ENCODE results near the gene KRTAP29-1. TPM values are rescaled to one million over a fixed set of nuclear protein-coding genes. Genes with fewer than 3 reads are reported as not detected.
A peak's percentile ranks its signal among the peaks of the same experiment; 100 is the strongest.
"Not testable (repeated sequence)": the region's sequence is repeated elsewhere in the genome, so short reads cannot be mapped to it uniquely, and the experiment has no call there.

The KRTAP29-1 gene, protein sequence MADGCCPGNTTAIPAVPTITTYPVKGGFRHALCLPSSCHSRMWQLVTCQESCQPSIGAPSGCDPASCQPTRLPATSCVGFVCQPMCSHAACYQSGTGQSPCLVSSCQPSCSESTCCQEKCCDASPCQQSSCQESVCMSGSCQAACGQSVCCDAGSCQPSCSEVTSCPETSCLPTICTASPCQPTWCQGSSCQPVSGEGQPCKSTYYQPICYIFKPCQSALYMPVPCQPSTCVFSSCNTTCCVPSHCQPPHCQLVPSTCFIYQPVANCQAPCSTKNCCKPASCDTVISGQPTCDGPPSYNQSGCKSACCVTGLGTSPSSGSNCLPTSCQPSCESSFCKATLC
- not detected for polyA plus RNA-seq (ENCODE audit: insufficient read length)
- long read RNA-seq, donor 1: 0 reads
- long read RNA-seq, donor 2: 0 reads
- long read RNA-seq, donor 3: 0 reads
- long read RNA-seq, donor 4: 0 reads
- long read RNA-seq, donor 5: 0 reads
- long read RNA-seq, donor 6: 0 reads
- long read RNA-seq, donor 7: 0 reads
- long read RNA-seq, donor 8: 0 reads

DNA sequence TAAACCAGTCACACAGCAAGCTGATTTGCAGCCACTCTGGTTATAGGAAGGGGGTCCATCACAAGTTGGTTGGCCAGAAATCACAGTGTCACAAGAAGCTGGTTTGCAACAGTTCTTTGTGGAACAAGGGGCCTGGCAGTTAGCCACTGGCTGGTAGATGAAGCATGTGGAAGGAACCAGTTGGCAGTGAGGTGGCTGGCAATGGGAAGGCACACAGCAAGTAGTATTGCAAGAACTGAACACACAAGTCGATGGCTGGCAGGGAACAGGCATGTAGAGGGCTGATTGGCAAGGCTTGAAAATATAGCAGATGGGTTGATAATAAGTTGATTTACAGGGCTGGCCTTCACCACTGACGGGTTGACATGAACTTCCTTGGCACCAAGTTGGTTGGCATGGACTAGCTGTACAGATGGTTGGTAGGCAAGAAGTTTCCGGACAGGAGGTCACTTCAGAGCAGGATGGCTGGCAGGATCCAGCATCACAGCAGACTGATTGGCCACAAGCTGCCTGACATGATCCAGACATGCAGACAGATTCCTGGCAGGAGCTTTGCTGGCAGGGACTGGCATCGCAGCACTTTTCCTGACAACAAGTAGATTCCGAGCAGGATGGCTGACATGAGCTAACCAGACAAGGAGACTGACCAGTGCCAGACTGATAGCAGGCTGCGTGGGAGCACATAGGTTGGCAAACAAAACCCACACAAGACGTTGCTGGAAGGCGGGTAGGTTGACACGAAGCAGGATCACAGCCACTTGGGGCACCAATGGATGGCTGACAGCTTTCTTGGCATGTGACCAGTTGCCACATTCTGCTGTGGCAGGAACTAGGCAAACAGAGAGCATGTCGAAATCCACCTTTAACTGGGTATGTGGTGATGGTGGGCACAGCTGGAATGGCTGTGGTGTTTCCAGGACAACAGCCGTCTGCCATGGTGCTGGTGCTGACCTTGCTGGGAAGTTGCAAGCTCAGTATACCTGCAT, at the start of gene KRTAP29-1:
Gene KRTAP29-1, minus strand, starts transcription at position 936 of the 986 bp plus-strand sequence. Its CDS starts 0 bp downstream, at position 936.
- no peak for DNase-seq

DNA sequence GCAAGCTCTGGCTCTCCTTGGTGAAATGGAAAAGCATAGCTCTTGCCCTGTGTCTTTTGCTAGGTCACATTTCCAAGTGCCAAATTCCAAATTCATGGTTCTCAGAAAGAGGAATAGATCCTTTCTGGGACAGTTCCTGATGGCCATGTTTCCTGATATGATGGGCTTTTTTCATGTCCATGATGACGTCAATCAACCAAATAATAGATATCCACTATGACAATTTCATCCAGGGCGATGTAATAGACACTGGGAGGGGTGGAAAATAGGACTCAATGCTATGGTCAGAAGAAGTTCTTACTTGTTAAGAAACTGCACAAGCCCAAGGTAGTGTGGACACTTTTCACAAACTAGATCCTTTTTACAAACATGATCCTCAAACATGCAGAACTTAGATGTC, 48.5 kb upstream of the KRTAP29-1 start:
- DNase-seq: no peak

DNA sequence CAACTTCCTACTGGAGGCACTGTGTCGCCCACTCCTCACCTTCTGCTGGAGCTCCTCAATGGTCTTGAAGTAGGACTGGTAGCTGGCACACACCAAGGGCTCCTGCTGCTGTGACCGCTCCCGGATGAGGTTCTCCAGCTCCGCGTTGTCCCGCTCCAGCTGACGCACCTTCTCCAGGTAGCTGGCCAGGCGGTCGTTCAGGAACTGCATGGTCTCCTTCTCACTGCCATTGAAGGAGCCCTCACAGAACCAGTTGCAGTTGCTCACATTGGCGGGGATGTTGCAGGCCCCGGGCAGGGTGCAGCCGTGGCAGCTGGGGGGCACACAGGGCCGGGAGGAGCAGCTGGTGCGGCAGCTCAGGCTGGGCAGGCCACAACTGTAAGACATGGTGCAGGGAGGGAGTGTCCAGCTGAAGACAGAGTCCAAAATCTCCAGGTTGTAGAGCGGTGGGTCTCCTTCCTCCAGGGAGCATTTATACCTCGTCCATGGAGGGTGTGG, 47.8 kb upstream of the KRTAP29-1 start, which contains the start of gene KRT33A:
Gene KRT33A, minus strand, starts transcription at position 448 of the 498 bp plus-strand sequence. Its CDS starts 61 bp downstream, at position 387.
- DNase-seq: not testable (repeated sequence)

DNA sequence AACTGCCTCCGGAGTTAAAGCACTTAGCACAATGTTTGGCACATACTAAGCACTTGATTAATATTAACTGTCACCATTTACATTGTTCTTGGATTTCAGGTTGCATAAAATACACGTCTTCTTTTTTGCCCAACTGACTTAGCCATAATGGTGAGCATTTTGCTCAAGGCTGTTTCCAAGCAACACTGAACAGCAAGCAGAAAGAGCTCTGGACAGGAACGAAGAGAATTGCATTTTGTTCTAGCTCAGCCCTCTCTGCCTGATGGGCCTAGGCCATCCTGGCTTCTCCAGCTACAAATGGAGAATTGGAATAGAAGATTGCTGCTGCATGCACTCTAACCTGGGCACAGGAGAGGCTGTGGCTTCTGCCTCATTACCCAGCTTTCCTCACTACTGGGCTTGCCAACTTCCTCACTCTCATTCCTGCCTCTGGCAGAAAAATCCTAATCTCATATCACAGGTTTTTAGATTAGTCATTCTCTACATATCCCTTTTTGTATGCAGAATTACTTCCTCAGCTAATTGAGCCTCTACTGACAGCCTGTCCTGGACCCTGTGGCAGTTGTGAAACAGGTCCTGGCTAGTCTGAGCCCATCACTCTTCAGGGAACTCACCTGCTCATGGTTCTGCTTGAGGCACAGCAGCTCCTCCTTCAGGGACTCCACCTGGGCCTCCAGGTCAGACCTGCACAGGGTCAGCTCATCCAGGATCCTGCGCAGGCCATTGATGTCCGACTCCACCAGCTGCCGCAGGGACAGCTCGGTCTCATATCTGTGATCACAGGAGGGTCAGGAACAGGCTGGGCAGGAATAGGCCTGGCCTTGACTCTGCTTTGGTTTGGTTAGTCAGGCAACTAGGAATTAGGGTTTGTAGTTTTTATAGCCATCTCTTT, 45.5 kb upstream of the KRTAP29-1 start:
- no peak for DNase-seq

DNA sequence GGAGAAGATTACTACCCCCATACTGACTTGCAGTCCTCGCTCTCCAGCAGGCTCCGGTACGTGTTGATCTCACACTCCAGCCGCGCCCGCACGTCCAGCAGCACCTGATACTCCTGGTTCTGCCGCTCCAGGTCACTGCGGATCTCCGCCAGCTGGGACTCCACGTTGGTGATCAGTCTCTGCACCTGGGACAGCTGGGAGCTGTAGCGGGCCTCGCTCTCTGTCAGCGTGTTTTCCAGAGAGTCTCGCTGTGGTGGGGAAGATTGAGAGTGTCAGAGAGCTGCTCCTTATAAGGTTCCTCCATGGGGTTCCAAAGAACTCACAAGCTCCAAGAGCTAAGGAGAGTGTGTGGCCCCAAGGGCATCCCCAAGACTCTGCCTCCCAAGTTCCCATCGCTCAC, 43.8 kb upstream of the KRTAP29-1 start:
- not testable (repeated sequence) for DNase-seq

DNA sequence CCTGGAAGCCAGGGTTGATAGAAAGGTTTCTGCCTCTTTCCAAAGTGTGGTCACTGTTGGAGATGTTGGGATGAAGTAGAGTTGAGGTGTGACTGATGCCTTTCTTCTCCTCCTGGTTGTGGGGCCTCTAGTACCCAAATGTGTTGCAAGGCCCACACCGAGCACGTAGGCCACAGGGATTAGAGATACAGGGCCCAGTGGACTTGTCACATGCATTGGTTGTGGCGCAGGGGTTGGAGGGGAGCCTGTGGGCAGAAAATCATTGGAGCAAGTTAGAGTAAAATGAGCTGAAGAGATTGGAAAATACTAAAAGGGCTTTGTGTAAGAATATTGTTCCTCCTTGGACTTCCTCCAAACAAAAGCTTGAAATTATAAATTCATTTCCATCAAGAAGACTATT, 43.3 kb upstream of the KRTAP29-1 start:
- DNase-seq: no peak

DNA sequence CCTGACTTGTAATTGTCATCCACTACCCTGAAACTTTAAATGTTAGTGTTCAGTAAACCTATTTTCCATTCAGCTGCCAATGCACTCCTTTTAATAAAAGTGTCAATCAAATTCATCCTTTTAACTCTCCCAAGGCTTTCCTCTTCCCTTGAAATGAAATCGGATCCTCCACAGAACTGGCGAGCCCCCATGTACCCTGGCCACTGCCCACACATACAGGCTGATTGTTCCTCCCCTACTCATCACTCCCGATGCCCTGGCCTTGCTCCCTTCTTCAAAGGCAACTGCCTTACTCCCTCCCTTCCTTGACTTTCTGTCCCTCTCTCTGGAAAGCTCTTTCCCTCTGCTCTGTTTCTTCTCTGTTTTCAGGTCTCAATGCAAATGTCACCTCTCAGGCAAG, 40.4 kb upstream of the KRTAP29-1 start:
- DNase-seq: peak; percentile 50

DNA sequence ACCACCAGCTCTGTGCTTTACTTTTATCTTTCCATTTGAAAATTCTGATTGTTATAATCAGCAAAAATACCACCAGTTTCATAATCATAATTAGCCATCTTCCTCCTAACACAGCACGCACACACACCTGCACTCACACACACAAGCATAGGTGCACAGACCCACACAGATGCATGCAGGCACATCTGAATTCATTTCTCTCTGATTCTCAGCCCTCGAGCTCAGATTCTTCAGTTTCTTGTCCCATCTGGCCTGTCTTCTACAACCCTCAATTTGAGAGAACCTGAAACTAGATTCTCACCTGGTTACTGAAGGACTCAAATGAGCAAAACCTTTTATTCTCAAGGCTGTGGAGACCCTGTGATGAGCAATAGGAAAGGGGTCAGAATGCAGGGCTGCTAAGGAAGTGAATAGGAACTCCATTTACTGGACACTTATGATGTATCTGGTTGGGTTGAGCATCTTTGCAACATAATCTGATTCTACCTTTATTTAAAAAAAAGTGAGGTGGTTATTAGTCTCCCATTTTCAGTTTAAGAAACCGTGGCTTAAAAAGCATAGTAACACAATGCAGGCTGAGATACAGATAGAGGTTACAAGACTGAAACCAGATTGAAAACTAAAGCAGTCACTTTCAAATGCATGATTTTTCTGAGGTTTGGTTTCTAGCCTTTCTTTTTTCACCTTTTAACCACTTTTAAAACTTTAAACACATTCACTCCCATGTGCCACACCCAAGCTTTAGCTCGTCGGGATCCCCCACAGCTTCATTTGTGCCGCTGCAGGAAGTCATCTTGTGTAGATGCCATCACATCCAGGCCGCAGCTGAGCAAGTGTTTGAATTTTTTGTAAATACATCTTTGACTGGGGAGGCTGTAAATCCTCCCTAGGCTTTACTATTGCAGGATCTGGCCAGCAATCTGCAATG, 38.5 kb upstream of the KRTAP29-1 start:
- DNase-seq: no peak

DNA sequence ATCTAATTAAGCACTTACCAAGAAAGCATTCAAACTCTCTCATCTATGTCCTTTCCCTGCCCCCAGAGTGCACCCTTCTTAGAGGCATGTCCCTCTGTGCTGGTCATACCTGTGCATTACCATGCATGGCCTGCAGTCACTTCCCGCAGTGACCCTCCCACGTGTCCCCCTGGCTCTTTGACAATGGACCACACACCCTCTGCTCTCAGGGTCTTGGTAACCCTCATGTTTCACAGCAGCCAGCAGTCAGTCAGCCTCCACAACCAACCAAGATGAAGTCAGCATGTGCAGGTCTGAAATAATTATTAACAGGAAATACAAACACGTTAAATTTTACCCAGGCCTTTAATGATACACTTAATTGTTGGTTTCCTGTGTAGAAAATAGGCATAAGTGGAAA, 37.8 kb upstream of the KRTAP29-1 start:
- peak; percentile 54 for DNase-seq

DNA sequence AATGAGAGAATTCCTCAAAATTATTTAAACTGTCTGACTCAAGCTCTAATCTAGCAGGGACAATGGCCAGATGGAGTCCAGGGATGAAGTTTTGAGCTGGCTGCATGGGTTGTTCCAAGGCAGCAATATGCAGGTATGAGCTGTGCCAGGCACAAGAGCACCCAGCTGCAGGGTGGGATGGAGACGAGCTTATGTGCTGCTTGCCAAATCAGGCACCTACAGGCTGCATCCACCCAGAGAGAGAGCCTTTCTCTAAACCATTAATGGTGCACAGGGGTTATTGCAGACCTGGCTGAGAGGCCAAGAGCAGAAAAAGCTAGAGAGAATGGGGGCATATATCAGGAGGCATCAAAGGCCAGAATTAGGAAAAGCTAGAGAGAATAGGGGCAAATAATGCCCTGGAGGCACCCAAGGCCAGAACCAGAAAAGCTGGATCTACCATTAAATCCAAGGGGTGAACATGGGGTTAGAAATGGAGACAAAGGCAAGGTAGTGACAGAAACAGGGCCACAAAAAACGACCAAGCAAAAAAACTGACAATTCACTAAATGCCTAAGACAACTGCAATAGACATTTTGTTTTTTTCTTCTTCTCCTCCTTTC, 37.0 kb upstream of the KRTAP29-1 start:
- DNase-seq: no peak

DNA sequence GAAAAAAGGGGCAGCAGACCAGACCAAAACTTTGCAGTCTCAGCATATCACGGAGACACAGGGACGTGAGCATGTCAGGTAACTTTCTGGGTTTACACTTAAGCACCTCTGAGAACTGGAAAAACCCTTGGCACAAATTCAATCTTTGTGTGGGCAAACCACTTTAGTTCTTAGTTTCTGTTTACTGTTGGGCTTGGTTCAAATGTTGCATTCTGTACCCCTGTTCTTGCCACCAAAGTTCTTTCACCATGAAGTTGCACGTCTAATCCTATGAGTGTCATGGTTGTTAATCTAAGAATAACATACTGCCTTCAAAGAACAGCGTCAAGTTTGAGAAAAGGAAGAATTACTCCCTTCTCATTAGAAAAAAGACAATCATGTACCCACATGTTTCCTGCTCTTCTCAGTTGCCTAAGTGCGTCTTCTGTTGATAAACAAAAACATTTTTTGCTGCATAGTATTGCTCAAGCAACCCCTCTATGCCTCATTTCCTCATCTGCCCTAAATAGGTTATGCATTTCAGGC, 36.4 kb upstream of the KRTAP29-1 start:
- DNase-seq: no peak

DNA sequence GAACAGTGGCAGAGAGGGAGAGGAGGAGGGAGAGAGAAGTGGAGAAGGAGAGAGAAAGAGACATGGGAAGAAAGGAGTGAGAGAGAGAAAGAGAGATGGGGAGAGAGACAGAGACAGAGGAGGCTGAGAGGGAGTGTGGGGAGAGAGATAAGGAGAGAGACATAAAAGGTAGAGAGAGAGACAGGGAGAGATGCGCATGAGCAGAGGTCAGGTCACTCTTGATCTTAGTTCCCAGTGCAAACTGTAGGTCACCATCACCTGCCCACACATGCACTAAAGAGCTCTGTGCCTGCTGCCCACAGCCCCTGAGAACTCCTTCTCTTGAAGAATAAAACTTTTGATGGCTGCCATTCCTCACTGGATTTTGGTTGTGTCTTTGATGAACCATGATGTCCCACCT, 33.1 kb upstream of the KRTAP29-1 start:
- no peak for DNase-seq

DNA sequence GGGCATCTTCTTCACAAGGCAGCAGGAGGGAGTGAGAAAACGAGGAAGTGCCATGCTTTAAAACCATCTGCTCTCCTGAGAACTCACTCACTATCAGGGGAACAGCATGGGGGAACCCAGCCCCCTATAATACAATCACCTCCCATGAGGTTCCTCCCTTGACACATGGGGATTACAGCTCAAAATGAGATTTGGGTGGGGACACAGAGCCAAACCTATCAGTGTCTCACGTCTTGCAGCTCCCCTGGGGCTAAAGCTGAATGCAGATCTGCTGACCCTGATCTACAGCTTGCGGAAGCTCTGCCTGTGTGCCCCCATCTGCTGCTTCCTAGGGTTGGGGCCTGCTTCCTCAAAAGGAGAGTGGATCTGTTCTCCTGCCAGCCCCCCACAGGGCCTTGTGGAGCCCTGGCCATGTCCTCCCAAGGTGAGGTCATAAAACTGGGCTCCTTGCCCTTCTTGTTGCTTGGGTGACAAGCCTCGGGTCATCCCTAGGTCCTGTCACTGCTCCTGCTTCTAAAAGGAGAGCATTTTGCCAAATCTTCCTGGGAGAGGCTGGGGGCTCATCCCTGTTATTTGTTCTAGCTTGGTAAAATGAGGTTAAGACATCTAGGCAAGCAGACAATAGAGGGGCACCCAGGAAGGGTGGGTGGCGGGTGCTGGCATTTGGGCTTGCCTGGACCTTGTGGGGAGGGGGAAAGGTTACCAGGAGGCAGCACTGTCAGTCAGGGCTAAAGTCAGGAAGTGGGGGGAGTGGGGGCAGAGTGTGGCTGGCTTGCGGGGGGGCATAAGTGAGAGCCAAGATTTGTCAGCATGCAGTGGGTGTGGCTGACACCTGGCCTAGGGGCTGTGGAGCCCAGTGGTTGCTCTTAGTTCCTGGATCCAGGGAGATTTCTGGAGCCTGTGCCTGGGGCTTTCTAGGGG, 32.0 kb upstream of the KRTAP29-1 start:
- no peak for DNase-seq

DNA sequence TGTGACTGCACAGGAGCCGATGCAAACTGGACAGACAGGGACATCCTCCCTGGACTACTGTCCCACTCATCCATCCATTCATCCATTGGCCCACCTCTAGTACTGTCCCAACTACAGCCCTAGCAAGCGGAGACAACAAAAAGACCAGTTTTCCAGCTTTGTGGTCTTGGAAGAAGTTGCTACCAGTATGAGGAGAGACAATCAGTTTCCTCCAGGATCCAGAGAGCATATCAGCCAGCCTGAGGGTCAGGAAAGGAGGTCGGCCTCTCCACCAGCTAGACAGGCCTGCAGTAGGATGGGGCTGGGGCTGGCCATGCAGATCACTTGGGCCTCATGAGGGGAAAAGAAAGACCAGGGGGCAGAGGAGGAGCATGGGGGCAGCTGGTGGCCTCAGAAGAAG, 31.2 kb upstream of the KRTAP29-1 start:
- DNase-seq: no peak

DNA sequence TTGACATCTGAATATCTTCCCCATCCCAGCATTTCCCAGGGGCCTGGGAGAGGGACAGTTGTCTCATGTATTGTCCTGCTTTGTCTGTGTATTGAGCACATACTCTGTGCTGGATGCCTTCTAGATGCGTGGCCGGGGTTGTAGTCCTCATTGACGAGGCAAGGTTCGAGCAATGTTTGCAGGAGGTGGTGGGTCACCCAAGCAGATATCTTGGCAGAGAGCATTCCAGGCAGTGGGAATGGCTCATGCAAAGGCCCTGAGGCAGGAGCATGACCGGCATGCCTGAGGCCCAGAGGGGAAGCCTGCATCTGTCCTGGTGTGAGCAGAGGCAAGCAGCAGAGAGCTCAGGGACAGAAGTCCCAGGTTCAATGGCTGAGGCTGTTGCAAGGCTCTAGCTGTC, 30.4 kb upstream of the KRTAP29-1 start:
- no peak for DNase-seq

DNA sequence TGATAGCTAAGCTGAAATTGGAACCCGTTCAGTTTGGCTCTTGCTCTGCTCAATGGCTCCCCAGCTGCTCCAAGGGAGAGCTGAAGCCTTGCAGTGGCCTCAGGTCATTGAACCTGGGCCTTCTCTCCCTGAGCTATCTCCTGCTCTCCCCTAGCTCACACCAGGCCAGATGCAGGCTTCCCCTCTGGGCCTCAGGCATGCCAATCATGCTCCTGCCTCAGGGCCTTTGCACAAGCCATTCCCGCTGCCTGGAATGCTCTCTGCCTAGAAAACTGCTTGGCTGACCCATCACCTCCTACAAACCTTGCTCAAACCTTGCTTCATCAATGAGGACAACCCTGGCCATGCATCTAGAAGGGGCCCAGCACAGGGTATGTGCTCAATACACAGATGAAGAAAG, 29.6 kb upstream of the KRTAP29-1 start:
- DNase-seq: no peak

DNA sequence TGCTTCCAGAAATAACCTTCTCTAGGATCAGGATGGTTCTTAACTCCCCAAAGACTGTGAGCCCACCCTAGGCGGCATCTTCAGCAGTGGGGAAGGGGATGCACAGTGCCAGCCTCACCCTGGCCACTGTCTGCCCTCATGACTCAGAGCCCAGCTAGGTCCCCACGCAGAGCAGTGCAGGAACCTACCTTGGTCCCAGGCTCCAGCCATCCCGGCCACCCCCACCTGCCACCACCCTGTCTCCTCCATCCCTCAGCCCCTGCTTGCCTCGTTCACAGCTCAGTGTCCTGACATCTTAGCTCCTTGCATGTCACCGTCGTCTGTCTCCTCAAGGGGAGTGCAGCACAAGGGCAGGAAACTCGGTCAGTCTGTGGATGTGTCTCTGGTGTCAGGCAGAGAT, 29.0 kb upstream of the KRTAP29-1 start:
- DNase-seq: no peak

DNA sequence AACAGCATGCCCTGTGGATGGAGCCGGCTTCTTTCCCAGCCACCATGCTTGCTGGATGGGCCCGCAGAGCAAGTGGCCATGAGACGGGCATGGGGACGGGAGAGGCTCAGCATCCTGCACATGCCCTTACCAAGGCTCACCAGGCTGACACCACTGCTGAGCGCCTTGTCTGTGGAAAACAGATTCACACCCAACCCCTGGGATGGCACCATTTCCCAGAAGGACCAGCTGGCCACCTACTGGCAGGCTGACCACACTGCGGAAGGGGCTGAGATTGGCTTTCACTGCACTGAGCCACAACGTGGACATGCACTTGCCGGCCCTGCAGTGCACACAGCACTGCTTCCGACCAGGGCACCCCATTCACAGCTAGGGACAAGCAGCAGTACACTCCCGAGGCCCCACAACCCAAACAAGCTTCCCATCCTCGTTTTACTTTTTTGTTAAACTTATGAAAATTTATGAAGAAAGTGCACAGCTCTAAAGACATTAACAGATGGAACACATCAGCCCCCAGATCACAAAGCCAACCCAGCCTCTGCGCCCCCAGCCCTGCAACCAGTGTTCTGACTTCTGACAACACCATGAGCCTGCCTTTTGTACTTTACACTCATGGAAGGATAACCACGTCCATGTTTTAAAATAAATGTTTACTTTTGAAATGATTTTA, 26.8 kb upstream of the KRTAP29-1 start:
- no peak for DNase-seq

Measured in left kidney (tissue), 8 donors.